IMR-90 (cell line): Measurements from ENCODE around the gene LOXL3. TPM values are rescaled to one million over a fixed set of nuclear protein-coding genes. Genes with fewer than 3 reads are reported as not detected.
A peak's percentile ranks its signal among the peaks of the same experiment; 100 is the strongest.

Source experiments
- ATAC-seq: fragments of 200-7000 bp; cut with Tn5 transposase; 2 replicates; pipeline ENCODE4 v1.9.1; 2020; ENCODE audit warnings: low read depth, mild to moderate bottlenecking, moderate library complexity
- BruUV-seq: library from RNA; stranded (reverse); fragments of 400-500 nt; replicated peaks from 2 replicates; lab custom pipeline; 2021; lab: Mats Ljungman, UMichigan
- CTCF ChIA-PET: fragments of 300-600 bp; formaldehyde crosslinking; extraction: SDS; loops from one replicate; lab custom pipeline; 2021; ENCODE audit warnings: antibody characterized with exemption; lab: Yijun Ruan, JAX
- POLR2A ChIA-PET: fragments of 300-600 bp; sonication (Branson Sonifier 250); formaldehyde crosslinking; loops from one replicate; lab custom pipeline; 2022; ENCODE audit warnings: antibody characterized with exemption; ENCODE audit not compliant: unreplicated experiment; lab: Charles Lee
- DNase-seq: peaks from one replicate; pipeline ENCODE4 v3.0.0; 2013
- H2AFZ ChIP-seq: replicated peaks from 2 replicates; pipeline ENCODE3; 2013; ENCODE audit warnings: low read length, mild to moderate bottlenecking; ENCODE audit not compliant: poor library complexity
- H2AK5ac ChIP-seq: 2 replicates; pipeline ENCODE4 v1.6.1; 2013; ENCODE audit warnings: low read depth, low read length, inconsistent platforms
- H2AK9ac ChIP-seq: replicated peaks from 2 replicates; pipeline ENCODE3; 2013; ENCODE audit warnings: mild to moderate bottlenecking, low read depth, low read length, moderate library complexity; ENCODE audit not compliant: poor library complexity
- H2BK120ac ChIP-seq: 2 replicates; pipeline ENCODE4 v1.6.1; 2013; ENCODE audit warnings: low read depth, low read length, inconsistent platforms
- H2BK15ac ChIP-seq: 3 replicates; pipeline ENCODE4 v1.6.1; 2013; ENCODE audit warnings: low read depth, low read length, inconsistent platforms
- H2BK20ac ChIP-seq: 2 replicates; pipeline ENCODE4 v1.6.1; 2013; ENCODE audit warnings: low read depth, mild to moderate bottlenecking, inconsistent platforms, low read length, moderate library complexity
- H2BK5ac ChIP-seq: 2 replicates; pipeline ENCODE4 v1.6.1; 2013; ENCODE audit warnings: mild to moderate bottlenecking, low read depth, low read length, inconsistent platforms; ENCODE audit not compliant: poor library complexity, severe bottlenecking
- H3K14ac ChIP-seq: replicated peaks from 2 replicates; pipeline ENCODE4 v1.6.1; 2013; ENCODE audit warnings: low read depth, low read length, inconsistent platforms
- H3K18ac ChIP-seq: 2 replicates; pipeline ENCODE4 v1.6.1; 2013; ENCODE audit warnings: low read depth, low read length, control low read depth
- H3K23ac ChIP-seq: 2 replicates; pipeline ENCODE4 v1.6.1; 2013; ENCODE audit warnings: low read depth, low read length, inconsistent platforms
- H3K27ac ChIP-seq: 2 replicates; pipeline ENCODE4 v1.5.1; 2013; ENCODE audit warnings: mild to moderate bottlenecking, control low read depth, low read length; ENCODE audit not compliant: insufficient read depth
- H3K27me3 ChIP-seq: 2 replicates; pipeline ENCODE4 v1.6.1; 2013; ENCODE audit warnings: low read length; ENCODE audit not compliant: control insufficient read depth, insufficient read depth
- H3K36me3 ChIP-seq: 2 replicates; pipeline ENCODE4 v1.6.1; 2013; ENCODE audit warnings: low read length, mixed read lengths; ENCODE audit not compliant: control insufficient read depth, insufficient read depth
- H3K4ac ChIP-seq: 2 replicates; pipeline ENCODE4 v1.6.1; 2013; ENCODE audit warnings: low read depth, low read length, inconsistent platforms
- H3K4me1 ChIP-seq: 2 replicates; pipeline ENCODE4 v1.6.1; 2013; ENCODE audit warnings: low read length, mixed read lengths; ENCODE audit not compliant: control insufficient read depth, insufficient read depth
- H3K4me2 ChIP-seq: 2 replicates; pipeline ENCODE4 v1.6.1; 2013; ENCODE audit warnings: low read depth, mild to moderate bottlenecking, control low read depth, low read length, moderate library complexity
- H3K4me3 ChIP-seq: 2 replicates; pipeline ENCODE4 v1.5.1; 2013; ENCODE audit warnings: low read depth, mild to moderate bottlenecking, control low read depth, low read length, moderate library complexity; ENCODE audit not compliant: insufficient read depth
- H3K56ac ChIP-seq: 2 replicates; pipeline ENCODE4 v1.6.1; 2013; ENCODE audit warnings: low read length, inconsistent platforms; ENCODE audit not compliant: insufficient read depth; ENCODE audit errors: extremely low read depth
- H3K79me1 ChIP-seq, 2 experiments: 2 replicates each; pipeline ENCODE4 v1.6.1; 2013; ENCODE audit warnings: low read length in 2 of 2, inconsistent platforms in 1 of 2, low read depth in 1 of 2
- H3K9ac ChIP-seq: 2 replicates; pipeline ENCODE4 v1.6.1; 2013; ENCODE audit warnings: low read depth, low read length, control low read depth
- H3K9me1 ChIP-seq: 2 replicates; pipeline ENCODE4 v1.6.1; 2013; ENCODE audit warnings: low read length, inconsistent platforms; ENCODE audit not compliant: insufficient read depth
- H3K9me3 ChIP-seq: 2 replicates; pipeline ENCODE4 v1.6.1; 2013; ENCODE audit warnings: low read length; ENCODE audit not compliant: control insufficient read depth, insufficient read depth
- H4K20me1 ChIP-seq: 2 replicates; pipeline ENCODE4 v1.6.1; 2013; ENCODE audit warnings: low read length, inconsistent platforms; ENCODE audit not compliant: insufficient read depth
- H4K5ac ChIP-seq: 2 replicates; pipeline ENCODE4 v1.6.1; 2013; ENCODE audit warnings: mild to moderate bottlenecking, low read depth, low read length, control low read depth
- H4K8ac ChIP-seq, 2 experiments: 2 replicates each; pipeline ENCODE4 v1.6.1; 2013; ENCODE audit warnings: low read depth in 2 of 2, low read length in 2 of 2, control low read depth in 1 of 2, inconsistent platforms in 1 of 2
- H4K91ac ChIP-seq: 2 replicates; pipeline ENCODE4 v1.6.1; 2013; ENCODE audit warnings: low read depth, low read length, inconsistent platforms; ENCODE audit not compliant: insufficient read depth
- BHLHE40 ChIP-seq: fragments of 150-350 bp; IDR thresholded peaks from 2 replicates; pipeline ENCODE4 v1.6.1; 2016; ENCODE audit warnings: mild to moderate bottlenecking, low read depth, low read length
- CEBPB ChIP-seq: IDR thresholded peaks from 2 replicates; pipeline ENCODE4 v1.6.1; 2012; ENCODE audit warnings: low read depth, low read length, improper control_type of control experiment
- CHD1 ChIP-seq: IDR thresholded peaks from 2 replicates; pipeline ENCODE4 v1.6.1; 2012; ENCODE audit warnings: low read depth, low read length, improper control_type of control experiment
- ELK1 ChIP-seq: fragments of 150-350 bp; IDR thresholded peaks from 2 replicates; pipeline ENCODE4 v1.6.1; 2016; ENCODE audit warnings: low read depth, mild to moderate bottlenecking, low read length, moderate library complexity, borderline replicate concordance
- FOS ChIP-seq: fragments of 150-350 bp; IDR thresholded peaks from 2 replicates; pipeline ENCODE4 v1.6.1; 2016; ENCODE audit warnings: low read depth, low read length
- MAFK ChIP-seq: IDR thresholded peaks from 2 replicates; pipeline ENCODE4 v1.6.1; 2012; ENCODE audit warnings: low read depth, low read length, improper control_type of control experiment
- MAZ ChIP-seq: IDR thresholded peaks from 2 replicates; pipeline ENCODE4 v1.6.1; 2012; ENCODE audit warnings: low read depth, mild to moderate bottlenecking, low read length, improper control_type of control experiment, moderate library complexity, borderline replicate concordance
- MXI1 ChIP-seq: IDR thresholded peaks from 2 replicates; pipeline ENCODE4 v1.6.1; 2012; ENCODE audit warnings: low read depth, mild to moderate bottlenecking, low read length, moderate library complexity, borderline replicate concordance
- NFE2L2 ChIP-seq: fragments of 150-350 bp; IDR thresholded peaks from 2 replicates; pipeline ENCODE4 v1.6.1; 2016; ENCODE audit warnings: low read depth, mild to moderate bottlenecking, low read length
- POLR2A ChIP-seq: IDR thresholded peaks from 2 replicates; pipeline ENCODE4 v1.6.1; 2012; ENCODE audit warnings: mild to moderate bottlenecking, low read depth, low read length
- RAD21 ChIP-seq: IDR thresholded peaks from 2 replicates; pipeline ENCODE4 v1.6.1; 2012; ENCODE audit warnings: low read length, improper control_type of control experiment
- RCOR1 ChIP-seq: IDR thresholded peaks from 2 replicates; pipeline ENCODE4 v1.6.1; 2012; ENCODE audit warnings: mild to moderate bottlenecking, low read length, improper control_type of control experiment; ENCODE audit not compliant: insufficient replicate concordance
- RFX5 ChIP-seq: IDR thresholded peaks from 2 replicates; pipeline ENCODE4 v1.8.0; 2012; ENCODE audit warnings: low read depth, mild to moderate bottlenecking, low read length, moderate library complexity
- SMC3 ChIP-seq: fragments of 150-350 bp; IDR thresholded peaks from 2 replicates; pipeline ENCODE4 v1.6.1; 2016; ENCODE audit warnings: low read depth, mild to moderate bottlenecking, antibody characterized with exemption, low read length, moderate library complexity
- WGBS, 2 experiments: methylation state at CpG; one replicate each; pipeline versions ENCODE4 v1.1.5 to v1.1.7; 2013; ENCODE audit warnings: missing lambda C conversion rate in 2 of 2; ENCODE audit not compliant: insufficient read length in 1 of 2; ENCODE audit errors: extremely low coverage in 2 of 2; 5-methylcytosine and 5-hydroxymethylcytosine counted together
- dilution Hi-C: fragments of 300-500 bp; cut with HindIII; formaldehyde crosslinking; loops from one replicate; pipeline ENCODE4 v1.14.3; 2018; ENCODE audit warnings: low sequenced_read_pairs; ENCODE audit not compliant: unreplicated experiment
- in situ Hi-C: fragments of 300-500 bp; cut with MboI; formaldehyde crosslinking; loops from 3 replicates; pipeline ENCODE4 v1.14.3; 2019; ENCODE audit warnings: low sequenced_read_pairs, inconsistent platforms, mixed read lengths
- intact Hi-C: fragments of 100-400 bp; cut with micrococcal nuclease; formaldehyde crosslinking; loops from 2 replicates; pipeline ENCODE4 v1.10.0; 2022
- polyA plus RNA-seq, 3 experiments: library from polyadenylated mRNA; depleted of rRNA; stranded (reverse); fragments of >200 nt; gene quantifications; 2 replicates each; pipeline ENCODE4 v1.2.3, GENCODE V29; 2012; ENCODE audit warnings: low replicate concordance in 1 of 3
- total RNA-seq: library from RNA; depleted of rRNA; stranded (reverse); fragments of >200 nt; gene quantifications from 2 replicates; pipeline ENCODE4 v1.2.3, GENCODE V29; 2012
- TF ChIP-seq, protein P1 (sequence below): fragments of 150-350 bp; IDR thresholded peaks from 2 replicates; pipeline ENCODE4 v1.6.1; 2017; ENCODE audit warnings: mild to moderate bottlenecking, antibody characterized with exemption, low read length, low read depth
- TF ChIP-seq, protein P2 (sequence below): conservative IDR thresholded peaks from 2 replicates; pipeline ENCODE4 v1.5.1; 2012; ENCODE audit warnings: mild to moderate bottlenecking, low read depth, low read length, improper control_type of control experiment

Gene LOXL3
- total and polyA plus RNA-seq, 2 of the 4 experiments (the other 2 are of a cell fraction), result 17.9 to 23.4 TPM

DNA sequence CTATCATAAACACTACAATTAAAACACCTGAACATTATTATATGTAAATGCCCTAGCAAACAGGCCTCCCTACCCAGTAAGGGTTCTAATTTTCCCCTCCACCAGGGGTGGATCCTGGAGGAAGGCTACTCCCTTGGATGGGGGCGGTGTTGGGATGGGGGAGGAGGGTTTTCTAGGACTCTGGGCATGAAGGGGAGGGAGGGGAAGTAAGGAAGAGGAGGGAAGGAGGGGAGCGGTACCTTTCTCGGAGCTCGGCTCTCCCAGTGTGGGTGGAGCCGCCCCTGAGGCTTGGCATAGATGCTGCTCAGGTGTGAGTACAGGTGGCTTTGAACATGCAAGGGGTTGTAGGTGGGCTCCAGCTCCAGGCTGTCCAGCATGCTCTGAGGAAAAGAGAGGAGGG is 6.2 kb upstream of the LOXL3 start:
- no CpG with 5 or more reads among the region's 5 CpGs for WGBS, 2 experiments
- Histone ChIP-seq H3K18ac (no peak overlapping the region), H2BK15ac (no peak overlapping the region), H3K9me3 (no peaks in the 10 kb centered on the region), H3K4me2 (no peak overlapping the region), H2AFZ (no peak overlapping the region), H4K8ac (no peak overlapping the region), H2AK5ac (peak overlapping the region; percentile 62; the same call in 1 of the 2 replicates), H2BK5ac (no peak overlapping the region), H2BK120ac (no peak overlapping the region), H3K23ac (no peak overlapping the region), H3K4me3 (no peak overlapping the region), H4K5ac (no peak overlapping the region), H3K56ac (no peak overlapping the region), H3K14ac (no peak overlapping the region), H3K9me1 (peaks cover 20% of the 10 kb centered on the region), H2BK20ac (no peak overlapping the region), H3K4ac (no peak overlapping the region), H4K20me1 (no peaks in the 10 kb centered on the region), H3K9ac (no peak overlapping the region), H3K36me3 (peaks cover 14% of the 10 kb centered on the region), H2AK9ac (no peak overlapping the region), H3K79me1 (peaks cover 6 to 23% of the 10 kb centered on the region in 2 experiments; a peak in 3 of 4 replicates), H3K4me1 (peaks cover 10% of the 10 kb centered on the region), H4K91ac (no peak overlapping the region), H3K27me3 (no peaks in the 10 kb centered on the region), H3K27ac (no peak overlapping the region)
- DNase-seq (no peak), ATAC-seq (no peak)
- no peak for TF ChIP-seq POLR2A
- no peak for TF ChIP-seq CHD1
- no peak for TF ChIP-seq RFX5
- TF ChIP-seq ELK1, result no peak
- no peak for TF ChIP-seq FOS
- no peak for TF ChIP-seq MXI1
- TF ChIP-seq NFE2L2, result no peak
- TF ChIP-seq SMC3, result no peak
- no peak for TF ChIP-seq RCOR1
- no peak for TF ChIP-seq MAFK
- TF ChIP-seq MAZ, result no peak
- TF ChIP-seq, protein P1, sequence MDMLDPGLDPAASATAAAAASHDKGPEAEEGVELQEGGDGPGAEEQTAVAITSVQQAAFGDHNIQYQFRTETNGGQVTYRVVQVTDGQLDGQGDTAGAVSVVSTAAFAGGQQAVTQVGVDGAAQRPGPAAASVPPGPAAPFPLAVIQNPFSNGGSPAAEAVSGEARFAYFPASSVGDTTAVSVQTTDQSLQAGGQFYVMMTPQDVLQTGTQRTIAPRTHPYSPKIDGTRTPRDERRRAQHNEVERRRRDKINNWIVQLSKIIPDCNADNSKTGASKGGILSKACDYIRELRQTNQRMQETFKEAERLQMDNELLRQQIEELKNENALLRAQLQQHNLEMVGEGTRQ, result no peak
- TF ChIP-seq RAD21, result no peak
- TF ChIP-seq, protein P2, sequence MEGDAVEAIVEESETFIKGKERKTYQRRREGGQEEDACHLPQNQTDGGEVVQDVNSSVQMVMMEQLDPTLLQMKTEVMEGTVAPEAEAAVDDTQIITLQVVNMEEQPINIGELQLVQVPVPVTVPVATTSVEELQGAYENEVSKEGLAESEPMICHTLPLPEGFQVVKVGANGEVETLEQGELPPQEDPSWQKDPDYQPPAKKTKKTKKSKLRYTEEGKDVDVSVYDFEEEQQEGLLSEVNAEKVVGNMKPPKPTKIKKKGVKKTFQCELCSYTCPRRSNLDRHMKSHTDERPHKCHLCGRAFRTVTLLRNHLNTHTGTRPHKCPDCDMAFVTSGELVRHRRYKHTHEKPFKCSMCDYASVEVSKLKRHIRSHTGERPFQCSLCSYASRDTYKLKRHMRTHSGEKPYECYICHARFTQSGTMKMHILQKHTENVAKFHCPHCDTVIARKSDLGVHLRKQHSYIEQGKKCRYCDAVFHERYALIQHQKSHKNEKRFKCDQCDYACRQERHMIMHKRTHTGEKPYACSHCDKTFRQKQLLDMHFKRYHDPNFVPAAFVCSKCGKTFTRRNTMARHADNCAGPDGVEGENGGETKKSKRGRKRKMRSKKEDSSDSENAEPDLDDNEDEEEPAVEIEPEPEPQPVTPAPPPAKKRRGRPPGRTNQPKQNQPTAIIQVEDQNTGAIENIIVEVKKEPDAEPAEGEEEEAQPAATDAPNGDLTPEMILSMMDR, result no peak
- no peak for TF ChIP-seq CEBPB
- TF ChIP-seq BHLHE40, result no peak
- in situ Hi-C loops, result no loop called here
- intact Hi-C loops, result no loop called here
- POLR2A ChIA-PET, result no interaction called here
- BruUV-seq, result no TSS peak
- CTCF ChIA-PET, result interaction anchor here (1.5 kb wide), 1 partner anchor 29 kb away, joined by 3 read pairs; no protein-coding TSS in a partner anchor
- dilution Hi-C loops, result no loop called here
